ENCODE data around the gene ACACA. TPM values are rescaled to one million over a fixed set of nuclear protein-coding genes. Genes with fewer than 3 reads are reported as not detected.

ACACA gene
- total RNA-seq, 1 experiment from 2014 or later, result 31.6 TPM

GRCh38 chr17:37221865-37222264 is 184.8 kb downstream of the ACACA start:
- no peak for DNase-seq
- Histone ChIP-seq H3K36me3 (replicated peaks; ENCODE audit: control insufficient read depth, insufficient read depth, low read length) (peaks cover 3% of the 10 kb centered on the region), H3K27me3 (ENCODE audit: control insufficient read depth, insufficient read depth, low read length) (no peaks in the 10 kb centered on the region), H3K4me3 (ENCODE audit: insufficient read depth, low read depth, low read length) (no peak overlapping the region)

GRCh38 chr17:37220607-37220953 is 186.1 kb downstream of the ACACA start:
- Histone ChIP-seq H3K36me3 (replicated peaks; ENCODE audit: control insufficient read depth, insufficient read depth, low read length) (peaks cover 3% of the 10 kb centered on the region), H3K27me3 (ENCODE audit: control insufficient read depth, insufficient read depth, low read length) (no peaks in the 10 kb centered on the region), H3K4me3 (ENCODE audit: insufficient read depth, low read depth, low read length) (no peak overlapping the region)
- DNase-seq, result peak; percentile 42

- DNase-seq, result no peak
- peaks cover under 1% of the 10 kb centered on the region for H3K36me3 ChIP-seq (replicated peaks; ENCODE audit: control insufficient read depth, insufficient read depth, low read length)
- no peak overlapping the region for H3K4me3 ChIP-seq (ENCODE audit: insufficient read depth, low read depth, low read length)
- H3K27me3 ChIP-seq (ENCODE audit: control insufficient read depth, insufficient read depth, low read length), result no peaks in the 10 kb centered on the region
Measured at GRCh38 chr17:37219876-37220606, 186.6 kb downstream of the ACACA start.

GRCh38 chr17:37218849-37219248 is 187.8 kb downstream of the ACACA start:
- Histone ChIP-seq H3K27me3 (ENCODE audit: control insufficient read depth, insufficient read depth, low read length) (no peaks in the 10 kb centered on the region), H3K36me3 (replicated peaks; ENCODE audit: control insufficient read depth, insufficient read depth, low read length) (peaks cover 1% of the 10 kb centered on the region), H3K4me3 (ENCODE audit: insufficient read depth, low read depth, low read length) (no peak overlapping the region)
- no peak for DNase-seq

- peaks cover 1% of the 10 kb centered on the region for H3K36me3 ChIP-seq (replicated peaks; ENCODE audit: control insufficient read depth, insufficient read depth, low read length)
Measured at GRCh38 chr17:37214416-37214815, 192.2 kb downstream of the ACACA start.

GRCh38 chr17:37213927-37214326 is 192.7 kb downstream of the ACACA start:
- no peaks in the 10 kb centered on the region for H3K27me3 ChIP-seq (ENCODE audit: control insufficient read depth, insufficient read depth, low read length)
- no peak for DNase-seq
- no peak overlapping the region for H3K4me3 ChIP-seq (ENCODE audit: insufficient read depth, low read depth, low read length)
- peaks cover 1% of the 10 kb centered on the region for H3K36me3 ChIP-seq (replicated peaks; ENCODE audit: control insufficient read depth, insufficient read depth, low read length)

More at GRCh38 chr17:37214416-37214815, 192.2 kb downstream of the ACACA start:
- no peak for DNase-seq
- Histone ChIP-seq H3K27me3 (ENCODE audit: control insufficient read depth, insufficient read depth, low read length) (no peaks in the 10 kb centered on the region), H3K4me3 (ENCODE audit: insufficient read depth, low read depth, low read length) (no peak overlapping the region)

- peaks cover 3% of the 10 kb centered on the region for H3K36me3 ChIP-seq (replicated peaks; ENCODE audit: control insufficient read depth, insufficient read depth, low read length)
- DNase-seq, result no peak
- no peaks in the 10 kb centered on the region for H3K27me3 ChIP-seq (ENCODE audit: control insufficient read depth, insufficient read depth, low read length)
- no peak overlapping the region for H3K4me3 ChIP-seq (ENCODE audit: insufficient read depth, low read depth, low read length)
Measured at GRCh38 chr17:37212179-37212578, 194.5 kb downstream of the ACACA start.

GRCh38 chr17:37211136-37211535 is 195.5 kb downstream of the ACACA start:
- no peak for DNase-seq
- Histone ChIP-seq H3K36me3 (replicated peaks; ENCODE audit: control insufficient read depth, insufficient read depth, low read length) (peaks cover 3% of the 10 kb centered on the region), H3K27me3 (ENCODE audit: control insufficient read depth, insufficient read depth, low read length) (no peaks in the 10 kb centered on the region), H3K4me3 (ENCODE audit: insufficient read depth, low read depth, low read length) (no peak overlapping the region)

- Histone ChIP-seq H3K27me3 (ENCODE audit: control insufficient read depth, insufficient read depth, low read length) (no peaks in the 10 kb centered on the region), H3K4me3 (ENCODE audit: insufficient read depth, low read depth, low read length) (no peak overlapping the region), H3K36me3 (replicated peaks; ENCODE audit: control insufficient read depth, insufficient read depth, low read length) (peaks cover 6% of the 10 kb centered on the region)
- no peak for DNase-seq
Measured at GRCh38 chr17:37207103-37207502, 199.5 kb downstream of the ACACA start.

GRCh38 chr17:37206299-37206698 is 200.3 kb downstream of the ACACA start:
- no peak for DNase-seq
- peaks cover 7% of the 10 kb centered on the region for H3K36me3 ChIP-seq (replicated peaks; ENCODE audit: control insufficient read depth, insufficient read depth, low read length)
- H3K4me3 ChIP-seq (ENCODE audit: insufficient read depth, low read depth, low read length), result no peak overlapping the region
- H3K27me3 ChIP-seq (ENCODE audit: control insufficient read depth, insufficient read depth, low read length), result no peaks in the 10 kb centered on the region

GRCh38 chr17:37200497-37200896 is 206.1 kb downstream of the ACACA start:
- no peak overlapping the region for H3K4me3 ChIP-seq (ENCODE audit: insufficient read depth, low read depth, low read length)
- peaks cover 4% of the 10 kb centered on the region for H3K36me3 ChIP-seq (replicated peaks; ENCODE audit: control insufficient read depth, insufficient read depth, low read length)
- DNase-seq, result no peak
- H3K27me3 ChIP-seq (ENCODE audit: control insufficient read depth, insufficient read depth, low read length), result no peaks in the 10 kb centered on the region

- Histone ChIP-seq H3K4me3 (ENCODE audit: insufficient read depth, low read depth, low read length) (no peak overlapping the region), H3K27me3 (ENCODE audit: control insufficient read depth, insufficient read depth, low read length) (no peaks in the 10 kb centered on the region), H3K36me3 (replicated peaks; ENCODE audit: control insufficient read depth, insufficient read depth, low read length) (peaks cover 1% of the 10 kb centered on the region)
- DNase-seq, result no peak
Measured at GRCh38 chr17:37197336-37197735, 209.3 kb downstream of the ACACA start.

GRCh38 chr17:37194208-37194607 is 212.4 kb downstream of the ACACA start:
- Histone ChIP-seq H3K4me3 (ENCODE audit: insufficient read depth, low read depth, low read length) (no peak overlapping the region), H3K36me3 (replicated peaks; ENCODE audit: control insufficient read depth, insufficient read depth, low read length) (peaks cover 11% of the 10 kb centered on the region), H3K27me3 (ENCODE audit: control insufficient read depth, insufficient read depth, low read length) (no peaks in the 10 kb centered on the region)
- peak; percentile 21 for DNase-seq

GRCh38 chr17:37191219-37191618 is 215.4 kb downstream of the ACACA start:
- H3K27me3 ChIP-seq (ENCODE audit: control insufficient read depth, insufficient read depth, low read length), result no peaks in the 10 kb centered on the region
- DNase-seq, result no peak
- H3K36me3 ChIP-seq (replicated peaks; ENCODE audit: control insufficient read depth, insufficient read depth, low read length), result peaks cover 15% of the 10 kb centered on the region

GRCh38 chr17:37190493-37190892 is 216.1 kb downstream of the ACACA start:
- H3K36me3 ChIP-seq (replicated peaks; ENCODE audit: control insufficient read depth, insufficient read depth, low read length), result peaks cover 15% of the 10 kb centered on the region
- no peak overlapping the region for H3K4me3 ChIP-seq (ENCODE audit: insufficient read depth, low read depth, low read length)
- no peak for DNase-seq
- no peaks in the 10 kb centered on the region for H3K27me3 ChIP-seq (ENCODE audit: control insufficient read depth, insufficient read depth, low read length)

More at GRCh38 chr17:37191219-37191618, 215.4 kb downstream of the ACACA start:
- no peak overlapping the region for H3K4me3 ChIP-seq (ENCODE audit: insufficient read depth, low read depth, low read length)

- H3K27me3 ChIP-seq (ENCODE audit: control insufficient read depth, insufficient read depth, low read length), result no peaks in the 10 kb centered on the region
- DNase-seq, result no peak
- peaks cover 15% of the 10 kb centered on the region for H3K36me3 ChIP-seq (replicated peaks; ENCODE audit: control insufficient read depth, insufficient read depth, low read length)
- no peak overlapping the region for H3K4me3 ChIP-seq (ENCODE audit: insufficient read depth, low read depth, low read length)
Measured at GRCh38 chr17:37188157-37188556, 218.5 kb downstream of the ACACA start.

Measured in H7 (cell line).